ENCODE measurements around the gene SCUBE1.
A peak's percentile ranks its signal among the peaks of the same experiment; 100 is the strongest.

The SCUBE1 gene

GRCh38 chr22:43267981-43268660, 75.1 kb downstream of the SCUBE1 start:
- Histone ChIP-seq H3K4me1 (peaks cover 50% of the 10 kb centered on the region), H3K4me3 (ENCODE audit: low read depth, low read length) (no peak overlapping the region), H3K36me3 (no peaks in the 10 kb centered on the region), H3K27me3 (no peaks in the 10 kb centered on the region; the same call in 1 of the 2 replicates), H3K9me3 (no peaks in the 10 kb centered on the region)
- DNase-seq, result peak; percentile 62
- TF ChIP-seq, protein P1, sequence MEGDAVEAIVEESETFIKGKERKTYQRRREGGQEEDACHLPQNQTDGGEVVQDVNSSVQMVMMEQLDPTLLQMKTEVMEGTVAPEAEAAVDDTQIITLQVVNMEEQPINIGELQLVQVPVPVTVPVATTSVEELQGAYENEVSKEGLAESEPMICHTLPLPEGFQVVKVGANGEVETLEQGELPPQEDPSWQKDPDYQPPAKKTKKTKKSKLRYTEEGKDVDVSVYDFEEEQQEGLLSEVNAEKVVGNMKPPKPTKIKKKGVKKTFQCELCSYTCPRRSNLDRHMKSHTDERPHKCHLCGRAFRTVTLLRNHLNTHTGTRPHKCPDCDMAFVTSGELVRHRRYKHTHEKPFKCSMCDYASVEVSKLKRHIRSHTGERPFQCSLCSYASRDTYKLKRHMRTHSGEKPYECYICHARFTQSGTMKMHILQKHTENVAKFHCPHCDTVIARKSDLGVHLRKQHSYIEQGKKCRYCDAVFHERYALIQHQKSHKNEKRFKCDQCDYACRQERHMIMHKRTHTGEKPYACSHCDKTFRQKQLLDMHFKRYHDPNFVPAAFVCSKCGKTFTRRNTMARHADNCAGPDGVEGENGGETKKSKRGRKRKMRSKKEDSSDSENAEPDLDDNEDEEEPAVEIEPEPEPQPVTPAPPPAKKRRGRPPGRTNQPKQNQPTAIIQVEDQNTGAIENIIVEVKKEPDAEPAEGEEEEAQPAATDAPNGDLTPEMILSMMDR (IDR thresholded peaks at IDR 0.05; ENCODE audit: low read depth, low read length), result no peak

GRCh38 chr22:43267332-43267980, 75.7 kb downstream of the SCUBE1 start:
- H3K4me1 ChIP-seq, result peaks cover 53% of the 10 kb centered on the region
- no peaks in the 10 kb centered on the region for H3K9me3 ChIP-seq
- DNase-seq, result no peak
- H3K4me3 ChIP-seq (ENCODE audit: low read depth, low read length), result no peak overlapping the region
- H3K36me3 ChIP-seq, result no peaks in the 10 kb centered on the region
- no peaks in the 10 kb centered on the region; the same call in 1 of the 2 replicates for H3K27me3 ChIP-seq
- TF ChIP-seq, protein P1 (IDR thresholded peaks at IDR 0.05; ENCODE audit: low read depth, low read length), result no peak

GRCh38 chr22:43266076-43266475, 77.1 kb downstream of the SCUBE1 start:
- H3K36me3 ChIP-seq, result no peaks in the 10 kb centered on the region
- peaks cover 53% of the 10 kb centered on the region for H3K4me1 ChIP-seq
- H3K27me3 ChIP-seq, result no peaks in the 10 kb centered on the region; the same call in 1 of the 2 replicates
- no peaks in the 10 kb centered on the region for H3K9me3 ChIP-seq
- H3K4me3 ChIP-seq (ENCODE audit: low read depth, low read length), result no peak overlapping the region
- no peak for DNase-seq
- TF ChIP-seq, protein P1 (IDR thresholded peaks at IDR 0.05; ENCODE audit: low read depth, low read length), result no peak

GRCh38 chr22:43263645-43264514, 79.3 kb downstream of the SCUBE1 start:
- TF ChIP-seq, protein P1 (IDR thresholded peaks at IDR 0.05; ENCODE audit: low read depth, low read length), result no peak
- H3K4me3 ChIP-seq (ENCODE audit: low read depth, low read length), result peak overlapping the region; percentile 44
- DNase-seq, result peak; percentile 83

DNA sequence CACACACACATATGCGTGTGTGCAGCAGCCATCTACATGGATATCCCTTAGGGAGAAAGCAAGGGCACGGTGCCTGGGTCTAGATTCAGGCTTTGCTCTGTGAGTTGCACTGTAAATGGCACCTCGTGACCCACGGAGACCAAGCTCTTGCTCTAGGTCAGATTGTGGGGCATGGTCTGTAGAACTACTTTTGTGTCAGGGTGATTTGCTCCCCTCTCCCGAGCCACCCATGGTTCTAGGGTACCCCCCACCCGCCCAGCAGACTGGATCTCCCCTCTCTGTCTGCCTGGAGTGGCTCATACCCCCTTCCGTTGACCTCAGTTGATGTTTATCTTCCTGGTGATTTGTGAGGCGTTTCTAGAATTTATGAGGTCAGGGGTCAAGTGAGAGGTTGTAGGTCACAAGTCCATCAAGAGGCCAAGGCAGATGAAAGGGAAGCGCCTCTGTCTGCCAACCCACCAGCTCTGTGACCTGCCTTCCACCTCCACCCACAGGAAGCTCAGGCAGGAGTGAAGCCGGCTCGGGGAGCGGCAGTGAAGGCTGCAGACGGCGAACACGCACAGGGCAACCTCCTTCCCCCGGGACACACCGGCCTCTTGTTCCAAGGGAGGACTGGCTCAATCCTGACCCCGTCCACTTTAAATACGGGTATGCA, 80.1 kb downstream of the SCUBE1 start:
- peaks cover 38% of the 10 kb centered on the region for H3K4me1 ChIP-seq
- no peaks in the 10 kb centered on the region for H3K9me3 ChIP-seq
- peak overlapping the region; percentile 44 for H3K4me3 ChIP-seq (ENCODE audit: low read depth, low read length)
- peak; percentile 49 for DNase-seq
- H3K36me3 ChIP-seq, result no peaks in the 10 kb centered on the region
- H3K27me3 ChIP-seq, result no peaks in the 10 kb centered on the region; the same call in 1 of the 2 replicates
- TF ChIP-seq, protein P1 (IDR thresholded peaks at IDR 0.05; ENCODE audit: low read depth, low read length), result no peak

More at GRCh38 chr22:43263645-43264514, 79.3 kb downstream of the SCUBE1 start:
- Histone ChIP-seq H3K27me3 (no peaks in the 10 kb centered on the region; the same call in 1 of the 2 replicates), H3K4me1 (peaks cover 46% of the 10 kb centered on the region), H3K36me3 (no peaks in the 10 kb centered on the region), H3K9me3 (no peaks in the 10 kb centered on the region)

All from BE2C (cell line).